ENCODE results near the gene CLCN6. TPM values are rescaled to one million over a fixed set of nuclear protein-coding genes. Genes with fewer than 3 reads are reported as not detected.
A peak's percentile ranks its signal among the peaks of the same experiment; 100 is the strongest.
"Not testable (repeated sequence)": the region's sequence is repeated elsewhere in the genome, so short reads cannot be mapped to it uniquely, and the experiment has no call there.

Gene CLCN6
- total RNA-seq, 1 experiment from 2014 or later, result 9.7 TPM

- DNase-seq (ENCODE audit: low spot score), result no peak
Measured at GRCh38 chr1:11794446-11795237, 11.3 kb upstream of the CLCN6 start.

GRCh38 chr1:11795238-11795890, 10.6 kb upstream of the CLCN6 start:
- no peak for DNase-seq (ENCODE audit: low spot score)

- DNase-seq (ENCODE audit: low spot score), result no peak
Measured at GRCh38 chr1:11796036-11796828, 9.8 kb upstream of the CLCN6 start.

GRCh38 chr1:11797525-11798216, 8.3 kb upstream of the CLCN6 start:
- no peak for DNase-seq (ENCODE audit: low spot score)

GRCh38 chr1:11799099-11799498, 6.9 kb upstream of the CLCN6 start:
- no peak for DNase-seq (ENCODE audit: low spot score)

- DNase-seq (ENCODE audit: low spot score), result no peak
Measured at GRCh38 chr1:11799896-11800295, 6.1 kb upstream of the CLCN6 start.

GRCh38 chr1:11800391-11800755, 5.6 kb upstream of the CLCN6 start:
- no peak for DNase-seq (ENCODE audit: low spot score)

- DNase-seq (ENCODE audit: low spot score), result no peak
Measured at GRCh38 chr1:11800756-11801433, 5.1 kb upstream of the CLCN6 start.

GRCh38 chr1:11802616-11802972, 3.4 kb upstream of the CLCN6 start:
- no peak for DNase-seq (ENCODE audit: low spot score)

- DNase-seq (ENCODE audit: low spot score), result peak; percentile 53
Measured at GRCh38 chr1:11802973-11803885, 2.8 kb upstream of the CLCN6 start.

- not testable (repeated sequence) for DNase-seq (ENCODE audit: low spot score)
Measured at GRCh38 chr1:11803924-11804665, 1.9 kb upstream of the CLCN6 start.

GRCh38 chr1:11804666-11805421, 1.1 kb upstream of the CLCN6 start:
- peak; percentile 66 for DNase-seq (ENCODE audit: low spot score)

GRCh38 chr1:11806307-11806936, 431 bp downstream of the CLCN6 start:
- peak; percentile 57 for DNase-seq (ENCODE audit: low spot score)

GRCh38 chr1:11807133-11807532, 1.1 kb downstream of the CLCN6 start:
- no peak for DNase-seq (ENCODE audit: low spot score)

- no peak for DNase-seq (ENCODE audit: low spot score)
Measured at GRCh38 chr1:11813021-11813420, 7.0 kb downstream of the CLCN6 start.

GRCh38 chr1:11817192-11817591, 11.2 kb downstream of the CLCN6 start:
- DNase-seq (ENCODE audit: low spot score), result no peak

GRCh38 chr1:11822091-11822490, 16.1 kb downstream of the CLCN6 start:
- no peak for DNase-seq (ENCODE audit: low spot score)

Data from HT-29 (cell line).